ENCODE results near the gene ALG14.

GRCh38 chr1:94946886-94947285 is 125.9 kb downstream of the ALG14 start:
- TF ChIP-seq CTCF (IDR thresholded peaks at IDR 0.05; ENCODE audit: low read depth, low read length, missing input control) (no peak), MAX (IDR thresholded peaks at IDR 0.05) (no peak), JUND (IDR thresholded peaks at IDR 0.05) (no peak), SP1 (IDR thresholded peaks at IDR 0.05) (no peak), HNF4G (IDR thresholded peaks at IDR 0.05) (no peak), EGR1 (IDR thresholded peaks at IDR 0.05; ENCODE audit: low read depth in 2 of 2) (no peak), TAF1 (conservative IDR thresholded peaks at IDR 0.05) (no peak)
